Measurements from ENCODE around the gene SNX20.
A peak's percentile ranks its signal among the peaks of the same experiment; 100 is the strongest.

Gene SNX20

DNA sequence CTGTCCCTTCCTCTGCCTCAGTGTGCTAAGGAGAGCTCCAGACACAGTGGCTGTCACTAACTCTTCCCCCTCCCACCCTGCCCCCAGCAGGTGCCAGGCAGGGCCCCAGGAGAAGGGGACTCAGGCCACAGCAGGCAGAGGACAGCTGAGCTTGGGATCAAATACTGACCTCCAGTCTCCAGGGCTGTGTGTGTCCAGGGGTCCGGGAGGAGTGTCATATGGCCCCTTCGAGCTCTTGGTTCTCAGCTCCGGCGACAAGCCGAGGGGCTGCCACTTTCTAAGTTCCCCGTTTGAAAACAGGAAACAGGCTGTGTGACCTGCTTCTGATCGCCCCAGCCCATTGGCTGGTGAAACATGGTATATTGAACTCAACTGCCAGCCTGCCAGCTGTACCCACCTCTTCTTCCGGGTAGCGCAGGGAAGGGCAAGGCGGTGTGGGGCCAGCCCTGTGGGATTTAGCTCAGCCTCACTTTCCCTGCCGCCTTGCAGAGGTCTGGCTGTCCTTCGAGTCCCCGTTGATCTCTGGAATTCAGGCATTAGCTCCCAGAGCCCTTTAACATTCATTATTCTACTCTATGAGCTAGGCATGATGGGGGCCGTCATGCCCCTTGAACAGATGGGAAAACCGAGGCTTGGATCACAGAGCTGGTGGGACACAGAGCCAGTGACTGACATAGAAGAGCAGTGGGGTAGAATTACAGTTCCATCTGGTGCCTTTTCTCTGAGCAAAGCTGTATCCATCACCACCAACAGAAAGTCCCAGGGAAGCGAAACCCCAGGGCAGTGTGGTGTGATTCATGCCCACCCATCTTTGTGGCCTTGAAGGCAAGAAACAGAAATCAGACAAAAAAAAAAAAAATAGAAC is at the start of gene SNX20:
TSS of gene SNX20 (minus strand) at position 292 of the 865 bp plus-strand sequence. CDS start 3,786 bp downstream, outside the sequence.
- DNase-seq: no peak

DNA sequence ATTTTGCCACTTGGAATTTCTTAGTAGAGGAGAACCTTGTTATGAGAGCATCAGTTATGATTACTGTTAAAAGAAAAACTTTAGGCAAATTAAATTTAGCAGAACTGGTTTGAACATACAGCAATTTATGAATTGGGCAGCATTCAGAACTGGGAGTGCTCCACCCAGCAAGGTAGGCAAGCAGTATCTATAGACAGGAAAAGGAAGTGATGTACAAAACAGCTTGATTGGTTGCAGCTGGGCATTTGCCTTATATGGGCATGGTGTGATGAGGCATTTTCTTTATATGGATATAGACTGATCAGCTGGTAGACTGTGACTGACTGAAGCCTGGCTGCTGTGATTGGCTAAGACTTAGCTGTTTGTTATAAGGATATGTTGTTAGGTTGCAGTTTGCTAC is 43.2 kb upstream of the SNX20 start:
- no peak for DNase-seq

GRCh38 chr16:50722960-50723359 is 41.8 kb upstream of the SNX20 start:
- DNase-seq: no peak

GRCh38 chr16:50722405-50722737 is 41.3 kb upstream of the SNX20 start:
- no peak for DNase-seq

DNA sequence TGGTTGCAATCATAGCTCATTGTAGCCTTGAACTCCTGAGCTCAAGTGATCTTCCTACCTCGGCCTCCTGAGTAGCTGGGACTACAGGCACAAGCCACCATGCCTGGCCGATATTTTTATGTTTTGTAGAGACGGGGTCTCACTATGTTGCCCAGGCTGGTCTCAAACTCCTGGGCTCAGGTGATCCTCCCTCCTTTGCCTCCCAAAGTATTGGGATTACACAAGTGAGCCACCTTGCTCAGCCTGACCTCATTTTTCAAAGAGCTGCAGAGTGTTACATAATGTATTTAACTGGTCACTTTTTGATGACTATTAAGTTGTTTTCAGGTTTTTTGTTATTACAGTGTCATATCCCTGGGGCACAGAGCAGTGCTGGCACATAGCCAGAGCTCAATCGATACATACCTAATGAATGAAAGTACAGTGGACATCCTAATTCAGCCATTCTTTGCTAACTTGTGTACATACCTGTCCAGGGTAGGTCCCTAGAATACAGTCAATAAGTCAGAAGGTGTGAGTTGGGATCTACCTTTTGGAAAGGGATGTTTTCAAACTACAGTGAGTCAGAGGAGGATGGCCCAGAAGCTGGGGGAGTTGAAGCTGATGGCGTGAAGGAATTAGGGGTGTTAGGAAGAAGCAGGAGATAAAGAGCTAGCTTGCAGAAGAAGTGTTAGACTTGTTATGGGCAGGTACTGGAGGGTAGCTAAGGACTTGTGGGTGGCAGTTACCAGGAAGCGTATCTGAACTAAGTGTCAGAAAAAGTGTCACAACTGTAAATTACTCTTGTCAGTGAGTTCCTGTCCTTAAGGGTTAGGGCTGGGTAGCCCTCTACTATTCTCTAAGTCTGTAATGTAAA is 40.7 kb upstream of the SNX20 start:
- no peak for DNase-seq

- no peak for DNase-seq
Measured at GRCh38 chr16:50719401-50720337, 38.6 kb upstream of the SNX20 start.

DNA sequence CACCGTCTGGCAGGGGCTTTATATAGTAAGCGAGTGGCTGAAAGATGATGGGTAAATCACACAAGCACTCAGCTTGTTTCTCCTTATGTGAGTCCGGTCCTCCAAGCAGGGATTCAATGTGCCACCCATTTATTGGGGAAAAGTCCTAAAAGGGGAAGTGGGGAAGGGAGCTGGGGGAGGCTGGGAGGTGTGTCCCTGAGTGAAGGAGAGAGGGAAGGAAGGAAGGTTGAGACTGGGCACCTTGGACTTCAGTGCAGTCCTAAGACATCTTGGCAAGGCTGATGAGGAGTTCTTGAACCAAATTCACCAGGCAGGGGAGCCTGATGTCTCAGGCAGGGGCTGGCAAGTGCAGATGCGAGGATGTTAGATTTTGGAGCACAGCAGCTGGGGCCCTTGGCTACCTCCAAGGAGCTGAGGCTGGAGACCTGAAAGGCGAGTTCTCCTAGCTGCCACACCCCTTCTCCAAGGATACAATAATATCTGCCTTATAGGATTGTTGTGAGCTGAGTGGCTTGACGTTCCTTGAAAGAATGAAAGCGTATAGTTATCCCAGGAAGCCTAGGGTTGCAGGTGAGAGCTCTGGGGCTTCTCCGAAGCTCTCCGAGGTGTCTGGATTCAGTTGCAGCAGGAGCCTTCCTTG is 37.8 kb upstream of the SNX20 start:
- no peak for DNase-seq

DNA sequence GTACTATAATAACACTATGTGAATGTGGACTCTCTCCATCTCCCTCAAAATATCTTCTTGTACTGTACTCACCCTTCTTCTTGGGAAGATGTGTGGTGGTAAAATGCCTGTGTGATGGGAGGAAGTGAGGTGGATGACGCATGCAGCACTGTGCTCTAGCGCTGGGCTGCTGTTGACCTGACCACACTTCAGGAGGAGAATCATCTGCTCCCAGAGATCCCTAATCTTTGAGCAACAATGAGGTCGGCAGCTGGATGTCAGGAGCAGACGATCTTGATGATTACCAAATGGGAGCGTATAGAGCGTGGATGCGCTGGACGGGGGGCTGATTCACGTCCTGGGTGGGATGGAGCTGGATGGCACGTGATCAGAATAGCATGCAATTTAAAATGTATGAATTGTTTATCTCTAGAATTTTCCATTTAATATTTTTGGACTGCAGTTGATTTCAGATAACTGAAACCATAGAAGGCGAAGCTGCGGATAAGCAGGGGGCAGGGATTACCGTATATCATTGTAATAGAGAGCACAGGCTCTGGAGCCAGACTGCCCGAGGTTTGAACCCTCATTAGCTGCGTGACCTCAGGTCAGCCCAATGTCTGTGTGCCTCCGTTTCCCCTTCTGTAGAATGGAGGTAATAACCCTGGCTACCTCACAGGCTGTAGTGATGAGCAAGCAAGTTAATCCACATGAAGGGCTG is 37.1 kb upstream of the SNX20 start:
- no peak for DNase-seq

GRCh38 chr16:50717494-50717893 is 36.4 kb upstream of the SNX20 start:
- no peak for DNase-seq

DNA sequence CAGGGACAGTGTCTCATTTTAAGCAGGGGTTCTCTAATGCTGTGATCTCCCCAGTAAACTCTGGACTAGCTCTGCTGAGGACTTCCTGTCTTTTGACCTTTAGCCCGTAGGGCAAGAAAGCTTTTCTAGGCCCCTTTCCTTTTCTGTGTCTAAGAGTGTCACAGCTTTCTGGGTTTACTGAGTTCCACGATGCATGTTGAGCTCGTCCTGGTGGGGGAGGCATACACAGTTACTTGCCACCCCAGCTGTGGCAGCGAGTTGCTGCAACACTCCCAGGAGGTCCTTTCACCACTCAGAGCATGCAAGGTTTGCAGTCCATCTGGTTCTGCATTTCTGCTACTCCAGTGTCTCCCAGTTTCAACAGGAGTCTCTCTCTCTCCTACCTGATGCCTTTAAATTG is 36.0 kb upstream of the SNX20 start:
- DNase-seq: no peak

GRCh38 chr16:50712956-50713355 is 31.8 kb upstream of the SNX20 start:
- no peak for DNase-seq

DNA sequence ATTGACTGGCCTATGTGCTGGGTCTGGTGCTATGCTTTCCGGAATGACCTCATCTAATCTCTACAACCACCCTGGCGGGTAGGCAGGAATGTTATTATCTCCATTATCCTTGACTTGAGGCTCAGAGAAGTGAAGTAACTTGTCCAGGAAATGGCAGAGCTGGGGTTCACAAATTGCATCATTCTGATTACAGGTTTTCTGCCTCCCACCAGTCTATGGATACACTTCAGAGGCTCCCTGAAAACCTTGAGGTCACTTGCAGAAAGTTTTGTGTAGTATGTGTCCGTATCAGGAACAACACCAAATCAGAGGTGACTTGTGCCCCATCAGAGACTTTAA is 31.4 kb upstream of the SNX20 start:
- DNase-seq: no peak

GRCh38 chr16:50711862-50712559 is 30.9 kb upstream of the SNX20 start:
- DNase-seq: peak in 1 of 2 experiments; percentile 41

DNA sequence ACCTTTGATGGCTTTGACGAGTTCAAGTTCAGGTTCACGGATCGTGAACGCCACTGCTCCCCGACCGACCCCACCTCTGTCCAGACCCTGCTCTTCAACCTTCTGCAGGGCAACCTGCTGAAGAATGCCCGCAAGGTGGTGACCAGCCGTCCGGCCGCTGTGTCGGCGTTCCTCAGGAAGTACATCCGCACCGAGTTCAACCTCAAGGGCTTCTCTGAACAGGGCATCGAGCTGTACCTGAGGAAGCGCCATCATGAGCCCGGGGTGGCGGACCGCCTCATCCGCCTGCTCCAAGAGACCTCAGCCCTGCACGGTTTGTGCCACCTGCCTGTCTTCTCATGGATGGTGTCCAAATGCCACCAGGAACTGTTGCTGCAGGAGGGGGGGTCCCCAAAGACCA is 29.9 kb upstream of the SNX20 start:
- DNase-seq: no peak

GRCh38 chr16:50709980-50710379 is 28.9 kb upstream of the SNX20 start:
- DNase-seq: no peak

DNA sequence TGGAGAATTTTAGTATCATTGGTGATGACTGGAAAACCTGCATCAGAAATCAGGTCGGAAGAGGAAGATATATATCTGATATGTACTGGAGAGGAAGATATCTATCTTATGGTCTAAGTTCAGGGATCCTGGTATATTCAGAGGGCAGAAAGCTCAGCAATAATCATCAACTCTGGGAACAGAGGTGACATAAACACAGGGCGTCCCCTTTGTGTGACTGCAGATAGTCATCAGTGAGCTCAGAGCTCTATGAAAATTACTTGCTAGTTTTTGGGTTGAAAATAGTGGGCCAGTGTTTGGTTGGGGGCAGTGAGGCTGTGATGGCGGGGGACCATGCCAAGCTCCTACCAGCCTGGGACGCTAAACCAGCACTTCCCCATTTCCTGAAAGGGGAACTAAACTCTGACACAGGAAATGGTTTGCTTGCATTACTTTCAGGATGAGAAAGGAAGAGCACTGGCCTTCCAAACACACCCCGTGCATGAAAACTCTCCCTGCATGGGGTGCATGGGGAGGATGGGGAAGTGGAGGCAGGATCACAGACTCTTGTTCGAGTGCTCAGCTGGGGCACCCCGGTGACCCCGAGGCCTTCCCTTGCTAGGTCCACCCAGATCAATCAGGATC is 28.1 kb upstream of the SNX20 start:
- DNase-seq: no peak

DNA sequence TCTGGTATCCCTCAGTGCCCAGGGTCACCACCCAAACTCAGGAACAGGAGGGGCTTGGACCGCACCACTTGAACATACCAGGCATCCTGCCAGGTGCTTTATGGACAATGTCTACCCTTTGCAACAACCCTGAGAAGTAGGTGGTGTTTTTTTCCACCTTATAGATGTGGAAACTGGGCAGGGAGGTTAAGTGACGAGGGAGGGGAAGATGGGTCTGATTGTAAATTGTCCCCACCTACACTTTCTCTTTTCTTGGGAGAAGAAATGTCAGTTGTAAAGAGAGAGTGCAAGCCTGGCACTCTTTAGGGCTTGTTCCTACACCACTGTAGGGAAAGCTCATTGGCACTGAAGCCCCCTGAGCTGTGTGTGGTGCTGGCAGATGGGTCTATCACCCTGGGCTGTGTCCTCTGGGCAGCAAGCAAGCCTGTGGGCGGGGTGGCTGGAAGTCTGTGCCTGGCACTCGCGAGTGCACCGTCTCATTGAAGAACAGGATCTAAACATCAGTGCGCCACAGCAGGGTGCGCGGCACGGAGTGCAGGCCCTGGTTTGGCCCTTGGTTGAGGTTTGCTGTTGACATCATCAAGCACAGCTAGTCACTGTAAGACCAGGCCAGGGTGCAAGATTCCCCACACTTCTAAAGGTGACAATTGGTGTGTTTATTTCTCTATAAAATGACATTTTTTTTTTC is 27.4 kb upstream of the SNX20 start:
- no peak for DNase-seq

DNA sequence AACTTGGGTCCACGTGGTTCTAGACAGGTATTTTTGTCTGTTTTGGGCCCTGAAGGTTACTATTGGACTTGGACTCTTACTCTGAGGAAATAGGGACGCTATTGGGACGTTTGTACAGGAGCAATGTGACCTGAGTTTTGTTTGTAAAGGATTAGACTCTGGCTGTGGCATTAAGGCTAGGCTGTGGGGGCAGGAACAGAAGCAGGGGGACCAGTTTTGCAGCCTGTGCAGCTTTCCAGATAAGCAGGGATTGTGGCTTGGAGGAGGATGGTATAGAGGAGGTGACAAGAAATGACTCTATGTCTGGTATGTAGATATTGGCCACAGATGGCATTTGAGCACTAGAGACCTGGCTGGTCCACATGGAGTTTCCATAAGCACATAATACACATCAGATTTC is 25.1 kb upstream of the SNX20 start:
- no peak for DNase-seq

- DNase-seq: no peak
Measured at GRCh38 chr16:50705436-50706110, 24.5 kb upstream of the SNX20 start.

- no peak for DNase-seq
Measured at GRCh38 chr16:50704245-50704644, 23.1 kb upstream of the SNX20 start.

Measured in cerebellar nuclear complex (tissue), 1 donor.